ENCODE data around the gene GYS2.
A peak's percentile ranks its signal among the peaks of the same experiment; 100 is the strongest.

GYS2 gene

GRCh38 chr12:21551841-21552465, 52.7 kb downstream of the GYS2 start:
- Mint-ChIP-seq H3K36me3 (no peaks in the 10 kb centered on the region), H3K4me3 (no peak overlapping the region), H3K27me3 (no peaks in the 10 kb centered on the region), H3K9me3 (peaks cover 6% of the 10 kb centered on the region), H3K4me1 (peaks cover 4% of the 10 kb centered on the region), H3K27ac (no peak overlapping the region)
- no peak for ATAC-seq

DNA sequence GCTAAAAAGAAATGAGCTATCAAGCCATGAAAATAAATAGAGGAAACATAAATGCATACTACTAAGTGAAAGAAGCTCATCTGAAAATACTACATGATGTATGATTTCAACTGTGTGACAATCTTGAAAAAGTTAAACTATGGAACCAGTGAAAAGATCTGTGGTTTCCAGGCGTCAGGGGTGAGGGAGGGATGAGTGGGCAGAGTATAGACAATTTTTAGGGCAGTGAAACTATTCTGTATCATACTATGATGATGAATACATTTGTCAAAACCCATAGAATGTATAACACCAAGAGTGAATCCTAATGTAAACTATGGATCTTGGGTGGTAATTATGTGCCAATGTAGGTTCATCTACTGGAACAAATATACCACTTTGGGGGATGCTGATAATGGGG, 57.2 kb downstream of the GYS2 start:
- ATAC-seq: no peak
- H3K9me3 Mint-ChIP-seq: no peaks in the 10 kb centered on the region
- H3K4me3 Mint-ChIP-seq: no peak overlapping the region
- H3K27ac Mint-ChIP-seq: no peak overlapping the region
- H3K36me3 Mint-ChIP-seq: no peaks in the 10 kb centered on the region
- H3K27me3 Mint-ChIP-seq: peaks cover 21% of the 10 kb centered on the region
- H3K4me1 Mint-ChIP-seq: no peaks in the 10 kb centered on the region

GRCh38 chr12:21546716-21547115, 57.9 kb downstream of the GYS2 start:
- H3K36me3 Mint-ChIP-seq: no peaks in the 10 kb centered on the region
- no peak overlapping the region for H3K27ac Mint-ChIP-seq
- H3K27me3 Mint-ChIP-seq: peaks cover 21% of the 10 kb centered on the region
- H3K4me1 Mint-ChIP-seq: no peaks in the 10 kb centered on the region
- no peak overlapping the region for H3K4me3 Mint-ChIP-seq
- H3K9me3 Mint-ChIP-seq: no peaks in the 10 kb centered on the region
- no peak for ATAC-seq

GRCh38 chr12:21545557-21545956, 59.1 kb downstream of the GYS2 start:
- Mint-ChIP-seq H3K9me3 (no peaks in the 10 kb centered on the region), H3K27ac (no peak overlapping the region), H3K4me3 (no peak overlapping the region), H3K36me3 (no peaks in the 10 kb centered on the region), H3K27me3 (peaks cover 21% of the 10 kb centered on the region), H3K4me1 (no peaks in the 10 kb centered on the region)
- ATAC-seq: no peak

DNA sequence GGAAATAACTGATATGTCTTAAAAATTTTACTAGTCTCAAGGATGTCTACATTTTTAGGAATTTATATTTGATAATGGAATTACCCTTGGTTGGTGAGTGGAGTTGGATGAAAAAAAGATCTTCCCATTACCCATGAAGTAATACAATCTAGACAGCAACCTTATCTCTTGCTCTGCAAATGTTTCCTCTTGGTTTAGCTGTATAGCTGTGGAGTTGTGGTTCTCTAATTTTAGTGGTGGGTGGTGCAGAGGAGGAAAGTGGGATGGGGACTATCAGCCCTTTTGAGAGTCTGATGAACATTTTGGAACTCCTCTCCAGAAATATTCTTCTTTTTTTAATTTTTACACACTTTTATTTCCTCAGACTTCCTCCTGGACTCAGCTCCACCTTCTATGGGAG, 61.5 kb downstream of the GYS2 start:
- H3K36me3 Mint-ChIP-seq: no peaks in the 10 kb centered on the region
- no peak for ATAC-seq
- no peak overlapping the region for H3K4me3 Mint-ChIP-seq
- H3K4me1 Mint-ChIP-seq: no peaks in the 10 kb centered on the region
- H3K9me3 Mint-ChIP-seq: no peaks in the 10 kb centered on the region
- H3K27me3 Mint-ChIP-seq: peaks cover 21% of the 10 kb centered on the region
- H3K27ac Mint-ChIP-seq: no peak overlapping the region

DNA sequence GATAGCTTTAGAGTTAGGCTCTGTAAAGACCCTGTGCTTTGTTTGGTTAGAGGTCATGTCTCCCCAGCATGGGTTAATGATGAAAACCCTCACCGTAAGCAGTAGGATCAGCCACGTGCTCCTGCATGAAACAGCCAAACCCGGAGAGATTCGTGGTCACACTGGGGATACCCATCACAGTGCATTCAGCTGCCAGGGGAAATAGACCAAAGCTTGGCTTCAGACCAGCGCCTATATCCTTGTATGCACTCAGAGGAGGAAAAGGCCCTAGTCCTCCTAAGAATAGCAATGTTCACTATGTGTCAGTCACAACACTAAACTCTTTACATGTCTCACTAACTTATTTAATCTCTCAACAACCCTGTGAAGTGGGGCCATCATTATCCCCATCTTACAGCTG, 62.2 kb downstream of the GYS2 start:
- Mint-ChIP-seq H3K27ac (no peak overlapping the region), H3K4me1 (no peaks in the 10 kb centered on the region), H3K9me3 (no peaks in the 10 kb centered on the region), H3K36me3 (no peaks in the 10 kb centered on the region), H3K4me3 (no peak overlapping the region), H3K27me3 (peaks cover 21% of the 10 kb centered on the region)
- no peak for ATAC-seq

DNA sequence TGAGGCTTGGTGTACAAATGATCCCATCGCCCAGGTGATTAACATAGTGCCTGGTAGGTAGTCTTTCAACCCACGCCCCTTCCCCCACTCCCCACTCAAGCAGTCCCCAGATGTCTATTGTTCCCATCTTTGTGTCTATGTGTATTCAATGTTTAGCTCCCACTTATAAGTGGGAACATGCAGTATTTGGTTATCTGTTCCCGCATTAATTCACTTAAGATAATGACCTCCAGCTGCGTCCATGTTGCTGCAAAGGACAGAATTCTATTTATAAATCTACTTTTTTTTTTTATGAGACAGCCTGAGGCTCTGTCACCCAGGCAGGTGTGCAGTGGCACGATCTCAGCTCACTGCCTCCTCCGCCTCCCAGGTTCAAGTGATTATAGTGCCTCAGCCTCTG, 62.9 kb downstream of the GYS2 start:
- no peak for ATAC-seq
- H3K27me3 Mint-ChIP-seq: peaks cover 21% of the 10 kb centered on the region
- H3K4me1 Mint-ChIP-seq: no peaks in the 10 kb centered on the region
- H3K9me3 Mint-ChIP-seq: no peaks in the 10 kb centered on the region
- H3K4me3 Mint-ChIP-seq: no peak overlapping the region
- no peaks in the 10 kb centered on the region for H3K36me3 Mint-ChIP-seq
- no peak overlapping the region for H3K27ac Mint-ChIP-seq

DNA sequence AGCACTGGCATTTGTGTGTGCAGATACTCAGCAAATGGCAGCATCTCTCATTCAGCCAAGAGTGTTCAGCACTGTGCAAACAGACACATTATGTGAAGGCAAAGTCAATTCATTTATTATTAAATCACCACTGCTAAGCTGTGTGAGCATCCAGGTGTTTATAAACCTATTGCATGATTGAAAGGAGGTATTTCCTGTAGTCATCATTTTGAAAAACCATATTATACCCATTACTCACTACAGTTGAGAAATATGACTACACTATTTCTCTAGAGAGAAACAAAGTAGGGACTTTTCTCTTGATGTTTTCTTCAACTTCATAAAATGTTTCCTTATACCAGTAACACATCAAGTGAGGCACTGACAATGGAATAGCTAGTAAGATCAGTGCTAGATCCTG, 64.8 kb downstream of the GYS2 start:
- no peak overlapping the region for H3K27ac Mint-ChIP-seq
- ATAC-seq: no peak
- H3K27me3 Mint-ChIP-seq: peaks cover 22% of the 10 kb centered on the region
- H3K9me3 Mint-ChIP-seq: no peaks in the 10 kb centered on the region
- no peak overlapping the region for H3K4me3 Mint-ChIP-seq
- H3K4me1 Mint-ChIP-seq: no peaks in the 10 kb centered on the region
- no peaks in the 10 kb centered on the region for H3K36me3 Mint-ChIP-seq

DNA sequence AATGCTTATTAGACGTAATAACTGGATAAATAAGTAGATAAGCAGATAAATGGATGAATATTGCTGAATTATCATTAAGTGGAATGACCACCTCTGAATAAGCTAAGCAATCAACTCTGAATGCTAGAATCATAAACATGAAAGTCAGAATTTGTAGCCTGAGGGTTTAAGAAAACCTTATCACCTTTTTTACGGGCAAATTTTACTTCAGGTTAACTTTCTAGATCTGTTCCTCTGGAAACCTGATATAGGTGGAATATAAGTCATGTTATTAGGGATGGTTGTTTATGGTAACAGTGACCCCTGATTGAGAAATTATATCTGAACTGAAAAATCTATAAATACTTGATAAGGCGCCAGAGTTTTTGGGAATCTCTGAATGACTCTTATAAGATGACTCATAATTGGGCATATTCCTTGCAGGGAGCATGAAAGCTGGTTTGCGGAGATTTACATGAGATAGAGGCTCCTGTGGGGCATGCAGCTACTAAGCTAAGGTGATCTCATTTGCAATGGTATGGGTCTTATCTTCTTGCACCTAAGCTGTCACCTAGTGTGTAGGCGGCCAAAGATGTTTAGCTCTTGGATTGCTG, 66.5 kb downstream of the GYS2 start:
- Mint-ChIP-seq H3K27me3 (peaks cover 24% of the 10 kb centered on the region), H3K27ac (no peak overlapping the region), H3K4me3 (no peak overlapping the region), H3K9me3 (no peaks in the 10 kb centered on the region), H3K36me3 (no peaks in the 10 kb centered on the region), H3K4me1 (no peaks in the 10 kb centered on the region)
- no peak for ATAC-seq

DNA sequence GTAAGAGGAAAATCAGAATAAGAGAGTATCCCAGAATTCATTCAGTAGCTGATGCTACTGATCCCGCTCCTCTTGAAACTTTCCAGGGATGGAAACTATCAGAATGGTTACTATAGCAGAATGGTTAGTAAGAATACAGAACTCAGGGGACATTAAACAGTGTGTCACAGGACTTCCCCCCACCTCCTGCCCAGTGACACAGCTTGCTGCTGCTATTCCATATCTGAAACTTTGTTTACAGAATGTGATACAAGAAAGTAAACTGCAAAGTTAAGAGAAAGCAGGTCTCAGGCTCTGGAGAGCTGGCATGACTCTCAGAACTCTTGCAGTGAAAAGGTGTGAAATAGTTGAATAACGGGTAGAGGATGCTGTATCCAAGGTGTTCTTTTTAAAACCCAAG, 75.2 kb downstream of the GYS2 start:
- H3K27me3 Mint-ChIP-seq: peaks cover 14% of the 10 kb centered on the region
- no peak overlapping the region for H3K4me3 Mint-ChIP-seq
- ATAC-seq: no peak
- peaks cover 7% of the 10 kb centered on the region for H3K9me3 Mint-ChIP-seq
- H3K36me3 Mint-ChIP-seq: no peaks in the 10 kb centered on the region
- H3K4me1 Mint-ChIP-seq: peaks cover 6% of the 10 kb centered on the region
- no peak overlapping the region for H3K27ac Mint-ChIP-seq

DNA sequence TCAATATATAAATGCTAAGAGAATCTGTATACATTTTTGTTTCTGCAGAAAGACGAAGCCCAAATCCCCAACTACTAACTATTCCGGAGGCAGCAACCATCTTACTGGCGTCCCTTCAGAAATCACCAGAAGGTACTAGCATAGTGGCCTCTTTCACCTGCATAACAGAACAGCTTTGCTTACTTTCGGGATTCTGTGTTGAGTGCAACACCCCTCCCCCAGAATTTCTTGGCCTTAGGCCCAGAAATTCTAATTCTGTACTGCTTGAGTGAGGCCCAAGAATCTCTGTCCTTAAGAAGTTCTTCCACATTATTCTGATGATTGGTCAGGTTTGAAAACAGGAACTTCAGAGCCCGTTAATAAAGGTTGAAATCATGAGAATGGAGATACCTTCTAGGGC, 75.7 kb downstream of the GYS2 start:
- Mint-ChIP-seq H3K27me3 (peaks cover 9% of the 10 kb centered on the region), H3K9me3 (peaks cover 10% of the 10 kb centered on the region), H3K4me3 (no peak overlapping the region), H3K4me1 (peaks cover 6% of the 10 kb centered on the region), H3K27ac (no peak overlapping the region), H3K36me3 (no peaks in the 10 kb centered on the region)
- no peak for ATAC-seq

DNA sequence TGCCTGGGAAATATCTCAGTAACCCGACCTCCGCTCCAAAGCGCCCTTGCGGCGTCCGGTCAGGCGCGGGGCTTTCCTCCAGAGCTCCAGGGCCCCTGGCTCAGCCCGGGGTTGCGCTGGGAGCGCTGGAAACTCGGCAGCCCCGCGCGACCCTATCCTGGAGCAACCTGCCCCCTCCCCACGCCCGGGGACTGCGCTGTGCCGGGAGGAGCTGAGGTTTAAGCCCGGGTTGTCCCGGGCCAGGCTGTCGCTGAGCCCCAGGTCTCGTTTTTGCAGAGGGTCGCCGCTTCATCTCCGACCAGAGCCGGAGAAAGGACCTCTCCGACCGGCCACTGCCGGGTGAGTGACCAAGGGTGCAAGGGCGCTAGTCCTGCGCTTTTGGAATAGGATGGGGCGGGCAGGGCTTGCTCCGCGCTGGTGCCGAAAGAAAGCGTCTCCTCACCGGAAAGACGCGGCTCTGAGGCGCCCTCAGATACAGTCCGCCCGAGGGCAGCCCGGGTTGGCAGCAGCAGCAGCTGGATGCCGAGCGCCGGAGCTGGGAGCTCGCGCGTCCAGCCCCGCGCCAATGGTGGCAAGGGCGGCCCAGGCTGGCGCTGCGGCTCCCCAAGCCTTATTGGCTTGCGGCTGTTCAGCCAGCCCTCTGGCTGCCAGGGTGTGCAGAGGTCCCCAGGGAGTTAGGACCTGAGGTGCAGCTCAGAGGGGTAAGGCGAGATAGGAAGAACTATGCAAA, 77.0 kb downstream of the GYS2 start:
- H3K27ac Mint-ChIP-seq: peak overlapping the region; percentile 52
- H3K4me1 Mint-ChIP-seq: peaks cover 6% of the 10 kb centered on the region
- peak overlapping the region; percentile 85 for H3K4me3 Mint-ChIP-seq
- peak; percentile 97 for ATAC-seq
- H3K36me3 Mint-ChIP-seq: no peaks in the 10 kb centered on the region
- H3K27me3 Mint-ChIP-seq: no peaks in the 10 kb centered on the region
- peaks cover 10% of the 10 kb centered on the region for H3K9me3 Mint-ChIP-seq

DNA sequence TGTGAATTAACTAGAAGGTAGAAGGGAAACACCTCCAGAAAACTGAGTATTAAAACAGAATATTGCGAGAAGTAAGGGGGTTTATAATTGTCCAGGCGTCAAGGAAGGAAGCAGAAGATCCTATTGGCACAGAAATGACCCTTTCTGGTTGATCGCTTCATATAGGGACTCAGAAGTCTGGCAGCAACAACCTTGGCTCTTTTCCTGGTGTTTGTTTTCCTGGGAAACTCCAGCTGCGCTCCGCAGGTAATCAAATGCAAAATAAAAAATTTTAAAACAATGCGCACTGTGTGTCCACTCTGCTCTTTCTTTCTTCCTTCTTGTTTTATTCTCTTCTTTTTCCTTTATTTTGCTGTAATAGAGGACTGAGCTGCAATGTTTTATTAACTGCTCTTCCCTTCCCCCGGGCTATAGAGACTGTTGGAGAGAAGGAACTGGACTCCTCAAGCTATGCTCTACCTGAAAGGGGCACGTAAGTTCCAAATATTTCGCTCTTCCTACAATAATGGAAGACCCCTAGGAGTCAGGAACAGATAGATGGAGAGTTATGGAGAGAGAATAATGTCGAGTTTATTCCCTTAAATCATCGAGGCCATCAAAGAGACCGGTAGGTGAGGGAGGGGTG, 77.8 kb downstream of the GYS2 start:
- Mint-ChIP-seq H3K4me1 (peaks cover 6% of the 10 kb centered on the region), H3K27me3 (no peaks in the 10 kb centered on the region), H3K36me3 (no peaks in the 10 kb centered on the region), H3K4me3 (peak overlapping the region; percentile 85), H3K27ac (peak overlapping the region; percentile 52), H3K9me3 (peaks cover 10% of the 10 kb centered on the region)
- ATAC-seq: no peak

DNA sequence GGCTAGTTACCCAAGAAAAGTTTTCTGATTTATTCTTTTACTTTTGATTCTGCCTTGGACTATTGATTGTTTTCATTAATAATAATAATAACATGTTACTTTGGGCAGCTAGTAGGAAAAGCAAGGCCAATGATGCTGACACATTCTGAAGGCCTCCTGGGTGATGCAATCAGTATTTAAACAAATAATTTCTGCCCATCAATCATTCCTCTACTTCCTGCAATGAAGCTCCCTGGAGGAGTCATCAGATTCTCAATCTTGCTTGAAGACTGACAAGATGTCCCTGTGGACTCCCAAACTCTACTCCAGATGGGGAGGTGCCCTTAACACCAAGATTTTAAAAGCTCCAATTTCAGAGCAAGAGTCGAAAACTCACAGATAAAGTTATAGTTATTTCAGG, 78.6 kb downstream of the GYS2 start, which contains the start of gene SPX:
Gene SPX, plus strand, starts transcription at position 244 of the 400 bp plus-strand sequence. CDS start 177 bp downstream, outside the sequence.
- H3K27ac Mint-ChIP-seq: peak within 1 kb of the TSS; percentile 52

DNA sequence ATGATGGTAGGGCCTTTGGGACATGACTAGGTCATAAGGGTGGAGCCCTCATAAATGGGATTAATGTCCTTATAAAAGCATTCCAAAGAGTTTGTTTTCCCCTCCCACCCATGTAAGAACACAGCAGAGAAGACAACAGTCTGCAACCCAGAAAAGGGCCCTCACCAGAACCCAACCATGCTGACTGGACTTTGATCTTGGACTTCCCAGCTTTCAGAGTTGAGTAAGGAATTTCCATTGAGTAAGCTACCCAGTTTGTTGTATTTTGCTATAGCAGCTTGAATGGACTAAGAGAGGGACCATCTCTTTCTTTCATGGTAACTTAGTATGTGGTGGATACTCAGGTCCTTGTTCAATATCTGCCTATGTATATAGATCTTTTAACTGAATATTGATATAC, 81.5 kb downstream of the GYS2 start:
- Mint-ChIP-seq H3K27me3 (no peaks in the 10 kb centered on the region), H3K36me3 (peaks cover 12% of the 10 kb centered on the region), H3K4me1 (peaks cover 6% of the 10 kb centered on the region), H3K9me3 (peaks cover 10% of the 10 kb centered on the region), H3K27ac (no peak overlapping the region), H3K4me3 (no peak overlapping the region)
- no peak for ATAC-seq

More for the DNA sequence above, 78.6 kb downstream of the GYS2 start, which contains the start of gene SPX:
- peaks cover 10% of the 10 kb centered on the region for H3K9me3 Mint-ChIP-seq
- H3K36me3 Mint-ChIP-seq: no peaks in the 10 kb centered on the region
- peak within 1 kb of the TSS; percentile 85 for H3K4me3 Mint-ChIP-seq
- ATAC-seq: no peak
- H3K4me1 Mint-ChIP-seq: peaks cover 6% of the 10 kb centered on the region
- no peaks in the 10 kb centered on the region for H3K27me3 Mint-ChIP-seq
